ENCODE results near the gene BCL10. TPM values are rescaled to one million over a fixed set of nuclear protein-coding genes. Genes with fewer than 3 reads are reported as not detected.

Gene BCL10
- polyA plus RNA-seq, 1 of the 3 experiments (the other 2 are of a cell fraction): 5.8 TPM

GRCh38 chr1:85313888-85314696 is 37.7 kb upstream of the BCL10 start (continued):
- TF ChIP-seq GATA2 (CRISPR knock-in tag; IDR thresholded peaks at IDR 0.05) (no peak), EZH2phosphoT487 (IDR thresholded peaks at IDR 0.05; ENCODE audit: borderline replicate concordance, low read depth) (no peak), POLR2AphosphoS5 (IDR thresholded peaks at IDR 0.05; ENCODE audit: low read depth, low read length) (peak; percentile 75), JUND (IDR thresholded peaks at IDR 0.05) (peak; percentile 96), RAD21 (IDR thresholded peaks at IDR 0.05; ENCODE audit: low read length) (no peak), MAX (IDR thresholded peaks at IDR 0.05; ENCODE audit: low read depth) (peak; percentile 75), CHD2 (IDR thresholded peaks at IDR 0.05; ENCODE audit: low read length, partially characterized antibody) (no peak)
- TF ChIP-seq, protein P1, sequence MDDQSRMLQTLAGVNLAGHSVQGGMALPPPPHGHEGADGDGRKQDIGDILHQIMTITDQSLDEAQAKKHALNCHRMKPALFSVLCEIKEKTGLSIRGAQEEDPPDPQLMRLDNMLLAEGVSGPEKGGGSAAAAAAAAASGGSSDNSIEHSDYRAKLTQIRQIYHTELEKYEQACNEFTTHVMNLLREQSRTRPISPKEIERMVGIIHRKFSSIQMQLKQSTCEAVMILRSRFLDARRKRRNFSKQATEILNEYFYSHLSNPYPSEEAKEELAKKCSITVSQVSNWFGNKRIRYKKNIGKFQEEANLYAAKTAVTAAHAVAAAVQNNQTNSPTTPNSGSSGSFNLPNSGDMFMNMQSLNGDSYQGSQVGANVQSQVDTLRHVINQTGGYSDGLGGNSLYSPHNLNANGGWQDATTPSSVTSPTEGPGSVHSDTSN (IDR thresholded peaks at IDR 0.05): peak; percentile 91
- TF ChIP-seq, protein P2, sequence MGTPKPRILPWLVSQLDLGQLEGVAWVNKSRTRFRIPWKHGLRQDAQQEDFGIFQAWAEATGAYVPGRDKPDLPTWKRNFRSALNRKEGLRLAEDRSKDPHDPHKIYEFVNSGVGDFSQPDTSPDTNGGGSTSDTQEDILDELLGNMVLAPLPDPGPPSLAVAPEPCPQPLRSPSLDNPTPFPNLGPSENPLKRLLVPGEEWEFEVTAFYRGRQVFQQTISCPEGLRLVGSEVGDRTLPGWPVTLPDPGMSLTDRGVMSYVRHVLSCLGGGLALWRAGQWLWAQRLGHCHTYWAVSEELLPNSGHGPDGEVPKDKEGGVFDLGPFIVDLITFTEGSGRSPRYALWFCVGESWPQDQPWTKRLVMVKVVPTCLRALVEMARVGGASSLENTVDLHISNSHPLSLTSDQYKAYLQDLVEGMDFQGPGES (IDR thresholded peaks at IDR 0.05; ENCODE audit: low read depth, low read length): no peak

DNA sequence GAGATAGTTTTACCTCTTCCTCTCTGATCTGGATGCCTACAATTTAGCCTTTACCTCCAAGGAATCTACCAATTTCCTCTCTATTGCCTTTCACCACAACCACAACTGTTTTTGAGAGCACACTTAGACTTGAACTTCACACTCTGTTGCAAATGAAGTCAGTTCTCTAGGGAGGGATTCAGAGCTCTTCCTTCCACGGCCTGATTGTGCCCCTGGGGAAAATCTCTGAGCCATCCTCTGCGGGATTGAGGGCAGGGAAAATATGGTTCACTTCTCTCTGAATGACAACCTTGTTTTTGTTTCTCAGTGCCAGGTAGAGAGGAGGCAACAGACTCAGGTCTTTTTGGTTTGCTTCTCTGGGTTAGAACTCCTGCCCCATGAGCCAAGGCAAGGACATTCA is 35.4 kb upstream of the BCL10 start:
- no peak for TF ChIP-seq EZH2phosphoT487 (IDR thresholded peaks at IDR 0.05; ENCODE audit: borderline replicate concordance, low read depth)
- TF ChIP-seq TAF1 (IDR thresholded peaks at IDR 0.05; ENCODE audit: borderline replicate concordance, low read depth, low read length): no peak
- TF ChIP-seq SIN3A (IDR thresholded peaks at IDR 0.05; ENCODE audit: borderline replicate concordance, low read depth, low read length): no peak
- TF ChIP-seq RFX5 (IDR thresholded peaks at IDR 0.05; ENCODE audit: low read length): no peak
- TF ChIP-seq GATA2 (CRISPR knock-in tag; IDR thresholded peaks at IDR 0.05): no peak

More for the DNA sequence above, 35.4 kb upstream of the BCL10 start:
- Histone ChIP-seq H3K27ac (ENCODE audit: low read depth in 2 of 2, low read length in 1 of 2) (peak overlapping the region in 1 of 2 experiments; percentile 35; a peak in 2 of 4 replicates), H3K79me2 (ENCODE audit: insufficient read depth) (peaks cover 33% of the 10 kb centered on the region), H3K4me2 (no peak overlapping the region), H3F3A (replicated peaks; ENCODE audit: insufficient read depth) (peaks cover 51% of the 10 kb centered on the region), H3K9me2 (no peaks in the 10 kb centered on the region), H3K27me3 (ENCODE audit: insufficient read depth) (no peaks in the 10 kb centered on the region), H3K4me1 (ENCODE audit: control insufficient read depth in 1 of 2, insufficient read depth in 2 of 2, low read depth in 1 of 2, low read length in 1 of 2) (peaks cover 23 to 38% of the 10 kb centered on the region in 2 experiments), H3K36me3 (replicated peaks in 1 of 2; ENCODE audit: control insufficient read depth in 1 of 2, insufficient read depth in 2 of 2, low read length in 1 of 2) (no peaks in the 10 kb centered on the region), H4K20me1 (ENCODE audit: insufficient read depth) (no peaks in the 10 kb centered on the region), H3K9ac (no peak overlapping the region), H3K9me3 (no peaks in the 10 kb centered on the region), H3K4me3 (ENCODE audit: low read depth in 2 of 2, low read length in 1 of 2) (no peak overlapping the region), H2AFZ (ENCODE audit: low read depth) (no peak overlapping the region)
- ChIA-PET POLR2A (no interaction called here), CTCF (interaction anchor here (1.1 kb wide), 1 partner anchor 380 kb away, joined by 3 read pairs; no protein-coding TSS in a partner anchor)
- DNase-seq: no peak
- 94% methylated on average over 2 of the region's 2 CpGs for WGBS (ENCODE audit: low lambda C conversion rate)

All from SK-N-SH (cell line).